SK-N-SH treated with all-trans-retinoic acid at 6 μM for 48 hours (cell line): ENCODE results near the gene LDHAL6B.

ENCODE experiments used
- ATAC-seq: fragments of 200-7000 bp; cut with Tn5 transposase; 3 replicates; pipeline ENCODE4 v1.9.1; 2020; ENCODE audit warnings: mild to moderate bottlenecking, moderate library complexity
- ARNTL ChIP-seq: fragments of 450-650 bp; formaldehyde crosslinking; IDR thresholded peaks from 2 replicates; pipeline ENCODE4 v1.5.0; 2020; ENCODE audit warnings: low read depth, mild to moderate bottlenecking, moderate library complexity, borderline replicate concordance
- BACH2 ChIP-seq: fragments of 250-450 bp; sonication (Bioruptor Pico); IDR thresholded peaks from 2 replicates; pipeline ENCODE4 v1.9.0; 2021; ENCODE audit warnings: mild to moderate bottlenecking, borderline replicate concordance
- CSDC2 ChIP-seq: fragments of 250-450 bp; sonication (Bioruptor Pico); IDR thresholded peaks from 2 replicates; pipeline ENCODE4 v1.5.0; 2020; ENCODE audit warnings: mild to moderate bottlenecking, moderate library complexity
- CSRNP3 ChIP-seq: fragments of 250-450 bp; sonication (Bioruptor Pico); IDR thresholded peaks from 2 replicates; pipeline ENCODE4 v1.5.1; 2021; ENCODE audit warnings: mild to moderate bottlenecking, moderate library complexity
- ESRRG ChIP-seq: fragments of 250-450 bp; sonication (Bioruptor Pico); IDR thresholded peaks from 2 replicates; pipeline ENCODE4 v1.6.1; 2021; ENCODE audit warnings: mild to moderate bottlenecking
- GLIS3 ChIP-seq: fragments of 250-450 bp; sonication (Bioruptor Pico); IDR thresholded peaks from 2 replicates; pipeline ENCODE4 v1.5.0; 2020; ENCODE audit warnings: mild to moderate bottlenecking, moderate library complexity
- ISL1 ChIP-seq: fragments of 250-450 bp; sonication (Bioruptor Pico); IDR thresholded peaks from 2 replicates; pipeline ENCODE4 v2.1.2; 2022; ENCODE audit warnings: mild to moderate bottlenecking, moderate library complexity
- OSR1 ChIP-seq: fragments of 250-450 bp; sonication (Bioruptor Pico); IDR thresholded peaks from 2 replicates; pipeline ENCODE4 v1.8.0; 2022; ENCODE audit warnings: moderate library complexity, mild to moderate bottlenecking, inconsistent platforms
- PATZ1 ChIP-seq: fragments of 250-450 bp; sonication (Bioruptor Pico); IDR thresholded peaks from 2 replicates; pipeline ENCODE4 v1.8.0; 2020; ENCODE audit warnings: mild to moderate bottlenecking, moderate library complexity, borderline replicate concordance
- PPARA ChIP-seq: fragments of 250-450 bp; sonication (Bioruptor Pico); IDR thresholded peaks from 2 replicates; pipeline ENCODE4 v1.5.0; 2020; ENCODE audit warnings: mild to moderate bottlenecking, borderline replicate concordance
- RARB ChIP-seq: fragments of 250-450 bp; sonication (Bioruptor Pico); IDR thresholded peaks from 2 replicates; pipeline ENCODE4 v1.8.0; 2021; ENCODE audit warnings: mild to moderate bottlenecking, moderate library complexity
- SNAI2 ChIP-seq: fragments of 250-450 bp; sonication (Bioruptor Pico); IDR thresholded peaks from 2 replicates; pipeline ENCODE4 v1.5.0; 2020; ENCODE audit warnings: mild to moderate bottlenecking, moderate library complexity
- TCF4 ChIP-seq: fragments of 250-450 bp; sonication (Bioruptor Pico); IDR thresholded peaks from 2 replicates; pipeline ENCODE4 v1.8.0; 2021; ENCODE audit warnings: mild to moderate bottlenecking, moderate library complexity, borderline replicate concordance
- TOX ChIP-seq: fragments of 250-450 bp; sonication (Bioruptor Pico); IDR thresholded peaks from 2 replicates; pipeline ENCODE4 v1.8.0; 2021; ENCODE audit warnings: mild to moderate bottlenecking, moderate library complexity, borderline replicate concordance
- TSHZ2 ChIP-seq: fragments of 250-450 bp; sonication (Bioruptor Pico); IDR thresholded peaks from 2 replicates; pipeline ENCODE4 v1.5.0; 2020; ENCODE audit warnings: mild to moderate bottlenecking, moderate library complexity
- ZC3H10 ChIP-seq: fragments of 250-450 bp; sonication (Bioruptor Pico); IDR thresholded peaks from 2 replicates; pipeline ENCODE4 v1.5.1; 2021; ENCODE audit warnings: mild to moderate bottlenecking, moderate library complexity
- ZFP3 ChIP-seq: fragments of 250-450 bp; sonication (Bioruptor Pico); IDR thresholded peaks from 2 replicates; pipeline ENCODE4 v1.5.0; 2020; ENCODE audit warnings: mild to moderate bottlenecking, moderate library complexity
- ZFP30 ChIP-seq: fragments of 450-650 bp; formaldehyde crosslinking; IDR thresholded peaks from 2 replicates; pipeline ENCODE4 v1.5.0; 2022; ENCODE audit warnings: mild to moderate bottlenecking, moderate library complexity
- ZNF565 ChIP-seq: fragments of 450-650 bp; formaldehyde crosslinking; conservative IDR thresholded peaks from 2 replicates; pipeline ENCODE4 v1.5.0; 2020; ENCODE audit warnings: low read depth, mild to moderate bottlenecking, moderate library complexity
- ZNF70 ChIP-seq: fragments of 450-650 bp; formaldehyde crosslinking; IDR thresholded peaks from 2 replicates; pipeline ENCODE4 v1.5.0; 2020; ENCODE audit warnings: mild to moderate bottlenecking, moderate library complexity
- ZNF8 ChIP-seq: fragments of 450-650 bp; formaldehyde crosslinking; IDR thresholded peaks from 2 replicates; pipeline ENCODE4 v1.5.0; 2020; ENCODE audit warnings: mild to moderate bottlenecking, moderate library complexity

Gene LDHAL6B

GRCh38 chr15:59251001-59251845 lies 44.6 kb downstream of the LDHAL6B start:
- no peak for ATAC-seq
- TF ChIP-seq ZNF565 (CRISPR knock-in tag) (no peak), ISL1 (no peak), ZFP30 (no peak), CSRNP3 (no peak), PPARA (CRISPR knock-in tag) (no peak), PATZ1 (no peak), CSDC2 (CRISPR knock-in tag) (no peak), OSR1 (no peak), TSHZ2 (CRISPR knock-in tag) (no peak), ZNF70 (CRISPR knock-in tag) (no peak), GLIS3 (no peak), ZFP3 (CRISPR knock-in tag) (no peak), RARB (CRISPR knock-in tag) (no peak), ZC3H10 (CRISPR knock-in tag) (no peak), TOX (CRISPR knock-in tag) (no peak), ARNTL (no peak), TCF4 (no peak)

GRCh38 chr15:59252137-59252536 lies 45.5 kb downstream of the LDHAL6B start:
- TF ChIP-seq ZFP30: no peak
- no peak for TF ChIP-seq TSHZ2 (CRISPR knock-in tag)
- TF ChIP-seq BACH2: no peak
- no peak for TF ChIP-seq ZC3H10 (CRISPR knock-in tag)
- TF ChIP-seq CSDC2 (CRISPR knock-in tag): no peak
- TF ChIP-seq OSR1: no peak
- TF ChIP-seq SNAI2: no peak
- TF ChIP-seq TCF4: no peak
- no peak for TF ChIP-seq ZNF565 (CRISPR knock-in tag)
- no peak for TF ChIP-seq CSRNP3
- TF ChIP-seq ESRRG (CRISPR knock-in tag): no peak
- TF ChIP-seq PPARA (CRISPR knock-in tag): no peak
- TF ChIP-seq ZNF8 (CRISPR knock-in tag): no peak
- ATAC-seq: no peak
